SK-N-SH treated with all-trans-retinoic acid at 6 μM for 48 hours (cell line): ENCODE data around the gene CNNM1.

ENCODE experiments used
- ATAC-seq: fragments of 200-7000 bp; cut with Tn5 transposase; 3 replicates; pipeline ENCODE4 v1.9.1; 2020; ENCODE audit warnings: mild to moderate bottlenecking, moderate library complexity
- ARNTL ChIP-seq: fragments of 450-650 bp; formaldehyde crosslinking; IDR thresholded peaks from 2 replicates; pipeline ENCODE4 v1.5.0; 2020; ENCODE audit warnings: low read depth, mild to moderate bottlenecking, moderate library complexity, borderline replicate concordance
- BACH2 ChIP-seq: fragments of 250-450 bp; sonication (Bioruptor Pico); IDR thresholded peaks from 2 replicates; pipeline ENCODE4 v1.9.0; 2021; ENCODE audit warnings: mild to moderate bottlenecking, borderline replicate concordance
- CREB5 ChIP-seq: fragments of 250-450 bp; sonication (Bioruptor Pico); IDR thresholded peaks from 2 replicates; pipeline ENCODE4 v1.5.1; 2020; ENCODE audit warnings: low read depth, mild to moderate bottlenecking, moderate library complexity
- CSDC2 ChIP-seq: fragments of 250-450 bp; sonication (Bioruptor Pico); IDR thresholded peaks from 2 replicates; pipeline ENCODE4 v1.5.0; 2020; ENCODE audit warnings: mild to moderate bottlenecking, moderate library complexity
- CSRNP3 ChIP-seq: fragments of 250-450 bp; sonication (Bioruptor Pico); IDR thresholded peaks from 2 replicates; pipeline ENCODE4 v1.5.1; 2021; ENCODE audit warnings: mild to moderate bottlenecking, moderate library complexity
- ESRRG ChIP-seq: fragments of 250-450 bp; sonication (Bioruptor Pico); IDR thresholded peaks from 2 replicates; pipeline ENCODE4 v1.6.1; 2021; ENCODE audit warnings: mild to moderate bottlenecking
- GLIS3 ChIP-seq: fragments of 250-450 bp; sonication (Bioruptor Pico); IDR thresholded peaks from 2 replicates; pipeline ENCODE4 v1.5.0; 2020; ENCODE audit warnings: mild to moderate bottlenecking, moderate library complexity
- ISL1 ChIP-seq: fragments of 250-450 bp; sonication (Bioruptor Pico); IDR thresholded peaks from 2 replicates; pipeline ENCODE4 v2.1.2; 2022; ENCODE audit warnings: mild to moderate bottlenecking, moderate library complexity
- OSR1 ChIP-seq: fragments of 250-450 bp; sonication (Bioruptor Pico); IDR thresholded peaks from 2 replicates; pipeline ENCODE4 v1.8.0; 2022; ENCODE audit warnings: moderate library complexity, mild to moderate bottlenecking, inconsistent platforms
- POU6F1 ChIP-seq: fragments of 250-450 bp; sonication (Bioruptor Pico); IDR thresholded peaks from 2 replicates; pipeline ENCODE4 v1.8.0; 2021; ENCODE audit warnings: low read depth, mild to moderate bottlenecking, moderate library complexity, borderline replicate concordance
- PPARA ChIP-seq: fragments of 250-450 bp; sonication (Bioruptor Pico); IDR thresholded peaks from 2 replicates; pipeline ENCODE4 v1.5.0; 2020; ENCODE audit warnings: mild to moderate bottlenecking, borderline replicate concordance
- RARB ChIP-seq: fragments of 250-450 bp; sonication (Bioruptor Pico); IDR thresholded peaks from 2 replicates; pipeline ENCODE4 v1.8.0; 2021; ENCODE audit warnings: mild to moderate bottlenecking, moderate library complexity
- SNAI2 ChIP-seq: fragments of 250-450 bp; sonication (Bioruptor Pico); IDR thresholded peaks from 2 replicates; pipeline ENCODE4 v1.5.0; 2020; ENCODE audit warnings: mild to moderate bottlenecking, moderate library complexity
- TCF4 ChIP-seq: fragments of 250-450 bp; sonication (Bioruptor Pico); IDR thresholded peaks from 2 replicates; pipeline ENCODE4 v1.8.0; 2021; ENCODE audit warnings: mild to moderate bottlenecking, moderate library complexity, borderline replicate concordance
- TOX ChIP-seq: fragments of 250-450 bp; sonication (Bioruptor Pico); IDR thresholded peaks from 2 replicates; pipeline ENCODE4 v1.8.0; 2021; ENCODE audit warnings: mild to moderate bottlenecking, moderate library complexity, borderline replicate concordance
- TSHZ2 ChIP-seq: fragments of 250-450 bp; sonication (Bioruptor Pico); IDR thresholded peaks from 2 replicates; pipeline ENCODE4 v1.5.0; 2020; ENCODE audit warnings: mild to moderate bottlenecking, moderate library complexity
- ZC3H10 ChIP-seq: fragments of 250-450 bp; sonication (Bioruptor Pico); IDR thresholded peaks from 2 replicates; pipeline ENCODE4 v1.5.1; 2021; ENCODE audit warnings: mild to moderate bottlenecking, moderate library complexity
- ZFP30 ChIP-seq: fragments of 450-650 bp; formaldehyde crosslinking; IDR thresholded peaks from 2 replicates; pipeline ENCODE4 v1.5.0; 2022; ENCODE audit warnings: mild to moderate bottlenecking, moderate library complexity
- ZNF565 ChIP-seq: fragments of 450-650 bp; formaldehyde crosslinking; conservative IDR thresholded peaks from 2 replicates; pipeline ENCODE4 v1.5.0; 2020; ENCODE audit warnings: low read depth, mild to moderate bottlenecking, moderate library complexity
- ZNF70 ChIP-seq: fragments of 450-650 bp; formaldehyde crosslinking; IDR thresholded peaks from 2 replicates; pipeline ENCODE4 v1.5.0; 2020; ENCODE audit warnings: mild to moderate bottlenecking, moderate library complexity
- ZNF8 ChIP-seq: fragments of 450-650 bp; formaldehyde crosslinking; IDR thresholded peaks from 2 replicates; pipeline ENCODE4 v1.5.0; 2020; ENCODE audit warnings: mild to moderate bottlenecking, moderate library complexity

CNNM1 gene

GRCh38 chr10:99374526-99374925 is 45.4 kb downstream of the CNNM1 start:
- TF ChIP-seq ISL1 (CRISPR knock-in tag): peak; percentile 94
- TF ChIP-seq ZNF8 (CRISPR knock-in tag): no peak
- TF ChIP-seq ZFP30 (CRISPR knock-in tag): no peak
- no peak for TF ChIP-seq POU6F1 (CRISPR knock-in tag)
- TF ChIP-seq TOX: no peak
- ATAC-seq: no peak

GRCh38 chr10:99374972-99375371 is 45.8 kb downstream of the CNNM1 start:
- no peak for ATAC-seq
- TF ChIP-seq ISL1 (CRISPR knock-in tag) (no peak), GLIS3 (CRISPR knock-in tag) (no peak), ZNF70 (CRISPR knock-in tag) (no peak), ARNTL (CRISPR knock-in tag) (no peak), SNAI2 (CRISPR knock-in tag) (no peak), RARB (CRISPR knock-in tag) (no peak), CREB5 (CRISPR knock-in tag) (no peak), ESRRG (CRISPR knock-in tag) (no peak), ZC3H10 (CRISPR knock-in tag) (no peak), TSHZ2 (no peak), CSRNP3 (CRISPR knock-in tag) (no peak), BACH2 (CRISPR knock-in tag) (no peak), TOX (no peak), PPARA (CRISPR knock-in tag) (no peak), CSDC2 (no peak), OSR1 (CRISPR knock-in tag) (no peak), ZNF565 (no peak), TCF4 (CRISPR knock-in tag) (no peak)
- TF ChIP-seq, all 23 proteins: peak for 0

GRCh38 chr10:99375426-99375825 is 46.3 kb downstream of the CNNM1 start:
- peak; percentile 42 for ATAC-seq

GRCh38 chr10:99382176-99382575 is 53.0 kb downstream of the CNNM1 start:
- ATAC-seq: no peak
- no peak for TF ChIP-seq CREB5 (CRISPR knock-in tag)

More at GRCh38 chr10:99375426-99375825, 46.3 kb downstream of the CNNM1 start:
- TF ChIP-seq RARB (CRISPR knock-in tag): no peak
- TF ChIP-seq ISL1 (CRISPR knock-in tag): peak; percentile 83
